ENCODE results near the gene COX7A2L. TPM values are rescaled to one million over a fixed set of nuclear protein-coding genes. Genes with fewer than 3 reads are reported as not detected.

Gene COX7A2L
- total and polyA plus RNA-seq, 9 of the 15 experiments (the other 6 are each of a cell fraction or from before 2014, with no cell fraction given): 118 to 481 (median 163) TPM

DNA sequence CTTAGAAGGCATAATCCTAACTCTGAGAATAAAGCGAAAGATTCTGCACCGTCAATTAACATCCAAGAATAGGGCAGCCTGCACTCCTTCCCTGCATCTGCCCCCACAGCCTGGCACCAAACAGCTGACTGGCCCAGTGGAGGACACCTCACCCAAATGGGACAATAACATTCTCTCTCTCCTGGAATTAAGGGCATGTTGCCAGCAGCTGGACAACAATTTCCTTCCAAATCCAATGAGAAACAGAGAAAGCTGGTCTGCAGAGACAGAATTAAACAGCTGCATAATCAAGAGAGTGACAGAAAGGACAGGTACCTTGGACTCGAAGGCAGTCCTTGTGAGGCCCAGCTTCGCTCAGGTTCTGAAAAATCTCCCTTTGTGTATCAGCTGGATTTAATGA, 15.0 kb downstream of the COX7A2L start:
- WGBS (ENCODE audit: insufficient coverage, low coverage, missing lambda C conversion rate): 100% methylated on average over 4 of the region's 4 CpGs
- ChIA-PET POLR2A (interaction anchor here (1.7 kb wide), 1 partner anchor 14 kb away, joined by 9 read pairs; no protein-coding TSS in a partner anchor), CTCF (ENCODE audit: low intra/inter-chr PET ratio) (no interaction called here)
- Histone ChIP-seq H3K9me3 (replicated peaks; ENCODE audit: control insufficient read depth, insufficient read depth, low read depth, low read length) (no peaks in the 10 kb centered on the region), H3K9ac (ENCODE audit: insufficient read depth in 1 of 2, low read depth in 2 of 2, low read length in 2 of 2) (no peak overlapping the region), H3K79me2 (ENCODE audit: control insufficient read depth, insufficient read depth, low read length) (peaks cover 51% of the 10 kb centered on the region), H3K4me1 (replicated peaks in 1 of 2; ENCODE audit: control insufficient read depth in 2 of 2, insufficient read depth in 2 of 2, low read length in 2 of 2) (peaks cover 3 to 6% of the 10 kb centered on the region in 2 experiments; a peak in 2 of 5 replicates), H3K9me1 (ENCODE audit: control insufficient read depth, insufficient read depth, low read length) (peaks cover 4% of the 10 kb centered on the region), H2AFZ (ENCODE audit: low read depth, low read length) (no peak overlapping the region), H3K4me2 (ENCODE audit: insufficient read depth, low read length) (no peak overlapping the region), H3K36me3 (ENCODE audit: control insufficient read depth, insufficient read depth, low read length) (peaks cover 80% of the 10 kb centered on the region), H4K20me1 (replicated peaks; ENCODE audit: control insufficient read depth, insufficient read depth, low read length) (0 out of 2 replicates have a peak, but pooled peaks cover 3% of the 10 kb centered on the region), H3K4me3 (no peak overlapping the region), H3K27ac (ENCODE audit: extremely low read depth, low read depth, low read length) (no peak overlapping the region), H3K27me3 (ENCODE audit: control insufficient read depth in 2 of 2, insufficient read depth in 2 of 2, low read length in 2 of 2) (no peaks in the 10 kb centered on the region)
- DNase-seq (ENCODE audit: extremely low read depth in 1 of 4, low spot score in 3 of 4) (no peak), ATAC-seq (no peak), FAIRE-seq (no peak)
- BruUV-seq (replicated peaks): no TSS peak
- intact Hi-C loops (cut with micrococcal nuclease): no loop called here
- in situ Hi-C loops (cut with MboI): no loop called here
- TF ChIP-seq SP2 (IDR thresholded peaks at IDR 0.05; ENCODE audit: extremely low read depth, low read depth, low read length, poor library complexity, severe bottlenecking) (no peak), NFIX (CRISPR knock-in tag; IDR thresholded peaks at IDR 0.05; ENCODE audit: low read depth) (no peak), TSHZ1 (CRISPR knock-in tag; IDR thresholded peaks at IDR 0.05) (no peak), ZC3H8 (IDR thresholded peaks at IDR 0.05) (no peak), KDM4B (IDR thresholded peaks at IDR 0.05; ENCODE audit: borderline replicate concordance in 2 of 2, low read depth in 1 of 2) (no peak), CREM (IDR thresholded peaks at IDR 0.05; ENCODE audit: low read depth) (no peak), ZBED1 (IDR thresholded peaks at IDR 0.05) (no peak), GATA2 (CRISPR knock-in tag; IDR thresholded peaks at IDR 0.05) (no peak), PTRF (tag; IDR thresholded peaks at IDR 0.05) (no peak), L3MBTL2 (IDR thresholded peaks at IDR 0.05) (no peak), MEF2D (tag; conservative IDR thresholded peaks at IDR 0.05; ENCODE audit: low read depth) (no peak), ZNF780A (CRISPR knock-in tag; IDR thresholded peaks at IDR 0.05) (no peak), CREB3 (tag; conservative IDR thresholded peaks at IDR 0.05; ENCODE audit: low read depth) (no peak), SMARCA4 (IDR thresholded peaks at IDR 0.05) (no peak), ESRRA (IDR thresholded peaks at IDR 0.05; ENCODE audit: borderline replicate concordance, low read depth) (no peak), RBM39 (optimal IDR thresholded peaks at IDR 0.05; ENCODE audit: low read depth, low read length) (no peak)
- TF ChIP-seq, protein P1, sequence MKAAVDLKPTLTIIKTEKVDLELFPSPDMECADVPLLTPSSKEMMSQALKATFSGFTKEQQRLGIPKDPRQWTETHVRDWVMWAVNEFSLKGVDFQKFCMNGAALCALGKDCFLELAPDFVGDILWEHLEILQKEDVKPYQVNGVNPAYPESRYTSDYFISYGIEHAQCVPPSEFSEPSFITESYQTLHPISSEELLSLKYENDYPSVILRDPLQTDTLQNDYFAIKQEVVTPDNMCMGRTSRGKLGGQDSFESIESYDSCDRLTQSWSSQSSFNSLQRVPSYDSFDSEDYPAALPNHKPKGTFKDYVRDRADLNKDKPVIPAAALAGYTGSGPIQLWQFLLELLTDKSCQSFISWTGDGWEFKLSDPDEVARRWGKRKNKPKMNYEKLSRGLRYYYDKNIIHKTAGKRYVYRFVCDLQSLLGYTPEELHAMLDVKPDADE (conservative IDR thresholded peaks at IDR 0.05; ENCODE audit: control insufficient read depth, low read depth, low read length): no peak
